ENCODE results near the gene CTNNA3.

Gene CTNNA3

DNA sequence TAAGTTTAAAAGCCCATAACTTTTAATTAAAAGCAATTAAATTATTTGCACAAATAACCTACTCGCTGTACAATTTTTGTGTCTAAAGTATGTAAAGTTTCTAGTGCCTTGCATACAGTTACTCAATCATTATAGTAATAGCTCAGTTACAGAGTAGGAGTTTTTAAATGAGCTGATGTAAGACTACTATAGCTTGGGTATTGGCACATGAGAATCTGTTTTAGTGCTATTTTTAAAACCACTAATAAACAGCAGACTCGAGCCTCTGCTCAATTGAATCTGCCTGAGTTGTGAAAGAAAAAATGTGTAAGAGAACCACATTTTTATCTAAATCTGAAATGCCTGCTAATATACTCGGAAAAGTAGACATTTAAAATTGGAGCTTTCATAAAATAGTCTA is 31.1 kb downstream of the CTNNA3 start:
- DNase-seq, result no peak

DNA sequence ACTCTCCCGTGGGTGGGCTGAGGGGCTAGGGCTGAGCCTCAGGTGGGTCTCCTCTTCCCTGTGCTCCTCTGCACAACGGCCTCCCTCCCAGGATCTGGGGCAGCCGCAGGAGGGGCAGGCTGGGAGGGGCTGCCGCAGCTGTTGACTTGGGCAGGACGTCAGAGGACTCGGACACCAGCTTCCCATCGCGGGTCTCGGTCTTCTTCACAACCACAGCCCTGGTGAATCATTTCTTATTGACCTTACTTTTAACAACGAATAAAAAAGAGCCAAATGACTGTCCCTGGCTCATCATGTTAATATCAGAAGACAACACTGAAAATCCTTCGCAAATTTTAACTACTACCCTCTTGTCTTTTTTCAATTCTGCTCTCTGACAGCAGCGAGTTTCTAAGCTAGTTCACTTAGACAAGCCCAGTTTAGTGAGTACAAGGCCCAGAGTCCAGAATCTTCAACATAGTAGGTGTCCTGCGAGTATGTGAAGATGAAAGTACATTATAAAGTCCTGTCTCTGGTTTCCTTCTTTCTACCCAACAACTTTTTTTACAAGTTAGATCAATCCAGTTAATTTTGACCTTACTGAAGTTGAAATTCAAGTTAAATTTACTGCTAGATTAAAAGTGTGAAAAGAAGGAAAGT is 32.4 kb downstream of the CTNNA3 start:
- DNase-seq, result no peak

DNA sequence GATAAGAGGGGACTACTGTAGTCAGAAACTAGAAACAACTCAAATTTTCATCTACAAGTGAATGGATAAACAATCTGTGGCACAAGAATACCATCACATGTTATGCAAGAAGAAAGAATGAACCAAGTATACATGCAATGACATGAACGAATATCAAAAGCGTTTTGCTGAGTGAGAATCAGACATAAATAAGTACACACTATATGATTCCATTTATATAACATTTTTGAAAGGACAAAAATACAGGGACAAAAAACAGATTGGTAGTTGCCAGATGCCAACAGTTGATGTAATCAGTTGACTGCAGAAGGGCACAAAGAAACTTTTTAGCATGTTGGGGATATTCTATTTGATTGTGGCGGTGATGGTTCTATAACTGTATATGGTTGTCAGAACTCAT is 33.6 kb downstream of the CTNNA3 start:
- DNase-seq, result no peak

DNA sequence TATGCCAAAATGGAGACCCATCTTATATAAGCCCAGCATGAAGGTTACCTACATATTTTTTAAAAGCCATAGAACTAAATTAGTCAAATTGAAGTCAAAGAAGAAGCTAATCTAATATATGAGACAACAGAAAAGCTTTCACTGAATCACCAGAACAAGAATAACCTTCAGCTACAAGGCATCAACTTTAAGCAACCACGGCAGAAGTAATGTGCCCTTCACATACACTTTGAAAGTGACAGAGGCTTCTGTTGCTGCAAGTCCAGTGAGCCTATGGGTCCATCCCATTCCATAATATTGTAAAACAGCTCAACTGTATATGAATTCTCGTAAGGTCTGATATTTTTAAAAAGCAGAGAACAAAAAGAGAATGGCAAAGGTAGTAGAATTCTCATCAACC is 36.5 kb downstream of the CTNNA3 start:
- no peak for DNase-seq

DNA sequence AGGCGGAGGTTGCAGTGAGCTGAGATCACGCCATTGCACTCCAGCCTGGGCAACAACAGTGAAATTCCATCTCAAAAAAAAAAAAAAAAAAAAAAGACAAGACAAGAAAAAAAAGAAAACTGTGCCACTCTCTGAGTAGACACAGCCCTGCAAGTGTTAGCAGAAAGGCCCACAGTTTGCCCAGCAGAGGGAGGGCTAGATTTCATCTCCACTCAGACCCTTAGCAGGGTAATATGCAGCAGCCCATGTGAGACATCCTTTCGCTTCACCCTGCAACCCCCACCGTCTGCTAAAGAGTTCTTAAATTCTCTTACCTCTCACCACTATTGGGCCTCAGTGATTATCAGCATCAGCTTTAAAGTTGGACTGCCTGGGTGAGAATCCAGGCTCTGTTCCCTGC is 38.2 kb downstream of the CTNNA3 start:
- DNase-seq, result no peak

DNA sequence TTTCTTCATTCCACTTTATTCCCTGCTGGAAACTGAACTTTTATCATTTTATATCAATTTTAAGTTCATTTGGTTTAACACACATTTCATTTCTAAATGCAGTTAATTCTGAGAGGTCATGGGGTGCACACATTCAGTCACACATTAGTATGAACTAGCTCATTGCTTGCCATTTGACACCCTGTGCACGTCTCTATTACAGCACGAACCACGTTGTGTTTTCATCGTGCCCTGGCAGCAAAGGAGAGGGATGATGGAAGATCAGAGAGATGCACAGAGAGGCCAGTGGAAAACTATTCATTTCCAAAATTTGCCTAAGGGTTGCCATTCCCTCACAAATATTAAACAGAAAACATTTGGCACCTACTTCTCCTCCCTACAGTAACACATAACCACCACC is 45.4 kb downstream of the CTNNA3 start:
- no peak for DNase-seq

DNA sequence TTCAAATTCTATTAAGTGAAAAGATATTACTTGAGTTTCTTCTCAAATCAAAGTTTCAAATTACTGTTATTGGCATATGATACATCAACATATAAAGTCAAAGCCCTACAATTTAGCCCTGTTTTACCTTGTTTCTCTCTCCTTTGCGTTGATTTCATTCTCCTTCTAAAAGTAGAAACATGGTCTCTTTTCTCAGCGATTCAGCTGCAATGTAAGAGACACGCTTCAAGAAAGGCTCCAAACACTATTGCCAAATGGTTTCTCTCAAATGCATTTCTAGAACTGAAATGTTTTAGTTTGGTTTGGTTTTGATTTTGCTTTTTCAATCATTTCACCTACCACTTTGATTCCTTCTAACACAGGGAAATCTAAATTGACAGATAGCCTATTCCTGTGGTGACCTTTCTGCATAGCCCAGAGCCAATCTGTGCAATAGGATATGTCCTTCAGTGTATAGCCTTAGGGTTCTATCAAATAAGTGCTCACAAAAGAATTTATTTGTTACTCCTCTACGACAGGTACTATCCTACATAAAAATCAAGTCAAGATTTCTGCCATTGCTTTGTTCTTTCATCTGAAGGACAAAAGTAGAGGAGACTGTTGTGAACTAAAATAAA is 47.3 kb downstream of the CTNNA3 start:
- DNase-seq, result no peak

DNA sequence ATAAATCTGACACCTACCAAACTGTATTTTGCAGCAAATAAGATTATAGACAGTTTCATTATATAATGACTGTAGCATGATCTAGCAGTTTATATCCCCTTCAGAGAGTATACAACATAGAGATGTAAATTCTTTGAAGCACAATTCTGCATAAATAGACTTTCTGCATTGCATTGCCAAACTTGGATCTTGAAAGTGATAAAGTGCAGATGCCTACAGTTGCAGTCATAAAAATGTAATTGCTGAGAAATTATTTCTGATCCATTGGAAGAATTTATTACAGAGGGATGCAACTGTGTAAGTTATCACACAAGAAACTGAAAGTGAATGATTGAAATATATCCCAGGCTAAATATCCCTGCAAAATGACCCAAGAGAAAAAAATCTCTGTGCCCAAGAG is 65.1 kb downstream of the CTNNA3 start:
- DNase-seq, result no peak

DNA sequence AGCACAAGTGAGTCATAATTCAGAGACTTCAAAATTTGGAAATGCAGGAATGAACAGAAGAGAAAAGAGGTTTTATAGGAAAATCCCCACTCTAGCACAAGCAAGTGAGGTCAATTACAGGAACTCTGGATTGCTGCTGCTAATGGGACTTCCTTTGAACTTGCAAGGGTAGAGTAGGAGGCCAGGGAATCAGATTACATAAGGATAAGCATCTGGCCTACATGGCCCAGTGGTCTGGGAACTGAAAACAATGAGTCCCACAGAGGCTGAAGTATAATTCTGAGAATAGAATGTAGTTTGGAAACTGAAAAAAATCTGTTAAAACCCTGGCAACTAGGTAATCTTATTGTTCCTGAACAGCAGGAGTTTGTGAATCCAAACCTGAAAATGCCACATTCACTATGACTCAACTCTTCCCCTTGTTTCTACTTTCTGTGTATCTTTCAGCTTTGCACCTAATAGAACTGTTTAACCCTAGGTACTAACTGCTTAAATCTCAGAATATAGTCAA is 66.5 kb downstream of the CTNNA3 start:
- DNase-seq, result no peak

DNA sequence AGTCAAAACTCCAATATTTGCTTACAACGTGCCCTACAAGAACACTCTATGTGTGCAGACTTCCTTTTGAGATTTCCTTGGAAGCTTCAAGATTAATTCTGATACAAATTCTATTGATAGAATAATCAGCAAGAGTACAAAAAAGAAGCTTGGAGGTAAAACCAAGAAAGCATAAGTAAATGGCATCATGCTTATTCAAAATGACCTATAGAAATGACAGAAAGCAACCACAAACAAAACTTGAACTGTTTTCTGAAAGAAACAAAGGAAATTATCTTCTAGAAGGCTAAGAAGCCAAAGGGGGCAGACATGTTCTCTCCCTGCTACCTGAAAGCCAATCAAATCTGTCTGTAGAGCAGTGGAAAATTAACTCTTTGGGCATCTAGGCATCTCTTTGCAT is 73.0 kb downstream of the CTNNA3 start:
- DNase-seq, result no peak

DNA sequence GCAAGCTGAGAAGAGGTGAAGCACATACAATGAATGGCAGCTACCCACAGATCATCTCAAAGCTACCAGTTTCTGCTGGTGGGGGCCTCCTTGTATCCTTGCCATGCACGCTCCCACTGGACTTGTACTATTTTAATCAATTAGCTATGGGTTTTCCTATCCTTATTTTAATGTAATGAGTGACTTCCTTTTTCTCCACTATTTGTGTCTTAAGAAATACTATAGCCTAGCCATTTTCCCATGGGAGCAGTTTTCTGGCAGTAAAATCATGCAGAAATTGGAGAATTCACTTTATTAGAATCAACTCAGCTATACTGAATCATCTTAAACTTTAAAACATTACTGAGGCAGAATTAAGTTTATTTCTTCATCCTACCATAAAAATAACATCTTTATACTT is 73.5 kb downstream of the CTNNA3 start:
- no peak for DNase-seq

DNA sequence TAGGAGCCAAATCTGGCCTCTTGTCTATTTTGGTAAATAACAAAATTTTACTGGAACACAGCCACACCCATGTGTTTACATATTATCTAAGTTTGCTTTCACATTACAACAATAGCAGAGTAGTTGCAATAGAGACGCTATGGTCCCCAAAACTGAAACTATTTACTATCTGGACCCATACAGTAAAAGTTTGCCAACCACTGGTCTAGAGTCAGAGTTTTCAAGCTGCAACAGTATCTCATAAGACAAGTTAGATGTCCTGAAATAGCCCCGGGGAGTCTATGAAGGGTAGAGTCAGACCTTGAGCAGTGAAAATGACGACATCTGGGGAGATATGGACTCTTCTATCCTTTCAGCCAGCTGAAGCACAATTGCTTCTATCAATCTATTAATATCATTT is 74.2 kb downstream of the CTNNA3 start:
- DNase-seq, result no peak

DNA sequence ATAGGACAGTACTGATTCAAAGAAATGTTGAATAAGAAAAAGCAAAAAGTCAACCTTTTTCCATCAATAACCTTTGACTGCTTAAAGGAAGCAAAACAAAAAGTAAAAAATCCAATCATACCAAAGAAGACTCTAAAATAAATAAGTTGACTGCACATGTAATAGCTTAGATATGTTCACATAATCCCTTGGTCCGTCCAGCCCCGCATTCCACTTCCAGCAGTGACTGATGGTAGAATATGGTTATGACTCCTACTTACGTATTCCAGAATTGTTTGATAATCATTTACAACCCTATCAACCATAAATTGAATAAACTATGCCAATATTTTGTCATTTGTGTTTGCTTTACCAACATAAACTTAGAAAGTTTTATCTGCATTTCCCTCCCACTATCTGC is 77.9 kb downstream of the CTNNA3 start:
- DNase-seq, result no peak

DNA sequence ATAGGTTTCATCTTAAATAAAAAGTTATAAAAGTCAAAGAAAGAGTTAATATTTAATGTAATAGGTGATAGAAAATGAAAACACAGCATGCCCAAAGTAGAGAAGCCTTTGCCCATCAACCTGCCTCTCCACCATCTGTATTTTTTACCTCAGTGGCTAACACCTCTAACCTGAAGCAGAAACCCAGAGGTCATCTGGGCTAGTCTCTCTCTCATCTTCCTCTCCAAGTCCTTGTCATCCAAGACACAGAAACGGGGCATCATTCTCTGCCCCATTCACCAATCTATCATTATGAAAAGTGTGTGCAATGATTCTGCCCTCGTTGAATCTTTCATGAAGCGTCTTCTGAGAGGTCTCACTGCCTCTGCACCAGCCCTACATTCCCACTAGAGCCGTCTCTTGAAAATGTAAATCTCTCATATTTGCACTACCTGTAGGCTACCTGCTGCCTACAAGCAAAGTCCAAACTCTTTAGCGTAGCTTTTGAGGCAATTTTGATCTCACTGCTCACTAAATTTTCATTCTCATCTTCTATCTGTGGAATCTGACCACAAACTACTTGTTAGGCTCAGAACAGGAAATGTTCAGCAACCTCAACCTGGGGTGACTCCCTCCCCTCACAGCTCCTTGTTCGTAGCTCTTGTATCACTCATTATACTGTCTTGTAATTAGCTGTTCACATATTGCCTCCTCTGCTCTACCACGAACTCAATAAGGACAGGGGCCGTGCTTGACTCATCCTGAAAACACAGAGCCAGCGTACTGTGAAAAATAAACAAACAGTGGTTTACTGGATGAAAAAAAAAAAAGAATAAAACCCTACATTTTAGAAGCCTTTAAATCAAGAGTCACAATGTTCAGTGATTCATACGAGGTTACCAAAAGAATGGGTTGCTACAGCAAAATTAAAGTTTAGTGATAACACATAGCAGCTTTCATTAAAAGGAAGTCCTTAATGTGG is 83.1 kb downstream of the CTNNA3 start:
- no peak for DNase-seq

DNA sequence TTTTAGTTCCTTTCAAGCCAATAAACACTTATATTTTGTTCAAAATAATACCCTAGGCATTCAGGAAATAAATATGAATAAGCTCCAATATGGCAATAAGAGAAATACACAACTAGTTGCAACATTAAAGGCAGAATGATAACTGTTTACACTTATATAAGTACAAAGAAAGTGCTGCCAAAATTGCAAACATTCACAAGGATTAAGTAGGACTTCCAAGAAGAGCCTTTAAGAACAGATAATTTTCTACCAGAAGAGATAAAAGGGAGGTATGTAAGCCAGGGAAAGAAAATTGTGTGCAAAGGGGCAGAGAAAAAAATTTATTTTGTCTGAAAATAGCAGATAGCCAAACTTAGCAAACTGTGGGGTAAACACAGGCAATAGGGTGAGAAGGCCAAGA is 83.8 kb downstream of the CTNNA3 start:
- no peak for DNase-seq

DNA sequence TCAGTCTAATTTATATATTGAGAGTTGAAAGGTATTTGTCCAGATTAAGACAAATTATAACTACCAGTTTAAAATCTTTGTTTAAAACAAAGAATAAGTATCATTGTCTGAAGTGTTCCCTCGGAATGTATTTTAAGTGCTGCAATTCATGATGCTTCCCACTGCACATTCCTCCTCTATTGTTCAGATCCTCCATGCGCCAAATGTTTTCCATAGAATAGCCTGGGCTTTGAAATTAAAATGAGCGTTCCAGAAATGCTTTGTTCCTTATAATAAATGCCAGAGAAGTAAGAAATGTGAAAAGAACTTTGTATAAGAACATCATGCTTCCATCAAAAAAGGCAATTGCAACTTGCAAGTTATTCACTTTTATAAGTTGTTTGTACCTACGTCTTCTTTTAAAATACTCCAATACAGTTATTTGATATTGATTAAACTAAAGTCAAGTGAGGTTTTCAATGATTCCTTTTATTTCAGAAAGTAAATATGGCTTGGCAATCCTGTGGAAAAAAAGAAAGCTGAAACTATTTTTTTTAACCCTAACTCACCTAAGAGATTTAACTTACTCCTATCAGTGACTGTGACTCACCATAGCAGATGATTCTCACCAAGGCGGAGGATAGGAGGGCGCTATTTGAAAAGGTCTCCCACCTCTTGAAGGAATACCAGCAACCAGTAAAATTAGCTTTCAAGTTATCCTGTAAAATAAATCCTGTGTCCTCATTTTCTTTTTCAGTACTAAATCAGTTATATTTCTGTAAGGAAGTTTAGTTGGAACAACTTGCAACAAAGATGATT is 85.8 kb downstream of the CTNNA3 start:
- DNase-seq, result no peak

DNA sequence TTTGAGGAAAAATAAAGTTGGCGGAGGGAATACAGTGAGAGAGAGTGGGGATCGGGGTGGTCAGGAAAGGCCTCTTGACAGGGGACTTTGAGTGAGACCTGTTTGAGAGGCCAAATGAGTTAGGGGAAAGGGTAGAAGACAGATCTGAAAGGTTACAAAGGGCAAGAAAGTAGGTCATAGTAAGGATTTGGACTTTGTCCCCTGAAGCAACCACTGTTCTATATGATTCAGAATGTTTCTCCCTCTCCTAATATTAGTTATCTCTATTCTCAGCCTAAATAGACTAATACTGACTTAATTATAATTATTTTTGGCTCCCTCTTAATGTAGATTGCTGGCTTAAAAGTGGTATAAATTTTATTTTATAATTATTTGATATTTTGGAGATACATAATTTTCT is 88.0 kb downstream of the CTNNA3 start:
- DNase-seq, result no peak

DNA sequence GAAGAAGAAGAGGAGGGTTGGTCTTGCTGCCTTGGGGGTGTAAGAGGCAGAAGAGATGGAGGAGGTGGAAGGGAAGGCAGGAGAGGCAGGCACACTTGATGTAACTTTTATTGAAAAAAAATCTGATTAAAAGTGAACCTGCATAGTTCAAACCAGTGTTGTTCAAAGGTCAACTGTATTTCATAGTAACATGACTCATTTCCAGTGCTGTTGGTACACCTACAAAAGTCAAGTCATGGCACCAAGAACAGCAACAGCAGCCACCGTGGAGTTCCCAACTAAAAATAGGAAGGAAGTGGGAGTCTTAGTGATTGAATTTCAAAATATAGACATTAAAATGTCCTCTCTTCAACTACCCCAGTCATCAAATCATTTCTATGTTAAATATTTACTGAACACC is 88.5 kb downstream of the CTNNA3 start:
- no peak for DNase-seq

DNA sequence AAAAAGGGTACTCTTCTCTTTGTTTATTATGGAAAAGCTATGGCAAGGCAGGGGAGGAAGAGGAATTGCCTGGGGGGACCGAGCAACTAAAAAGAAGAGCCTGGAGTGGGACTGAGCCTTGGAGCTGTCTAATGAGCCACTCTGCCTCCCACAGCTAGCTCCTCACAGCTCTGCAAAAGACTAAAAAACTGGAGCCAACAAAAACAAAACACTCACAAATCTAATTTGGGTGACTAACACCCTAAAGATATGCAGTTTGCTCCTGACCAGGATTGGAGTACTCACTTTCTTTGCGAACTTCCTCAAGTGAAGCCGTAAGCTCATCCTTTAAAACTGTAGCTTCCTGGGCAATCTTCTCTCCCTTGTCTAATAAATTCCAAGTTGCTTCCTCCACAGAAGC is 89.4 kb downstream of the CTNNA3 start:
- DNase-seq, result no peak

DNA sequence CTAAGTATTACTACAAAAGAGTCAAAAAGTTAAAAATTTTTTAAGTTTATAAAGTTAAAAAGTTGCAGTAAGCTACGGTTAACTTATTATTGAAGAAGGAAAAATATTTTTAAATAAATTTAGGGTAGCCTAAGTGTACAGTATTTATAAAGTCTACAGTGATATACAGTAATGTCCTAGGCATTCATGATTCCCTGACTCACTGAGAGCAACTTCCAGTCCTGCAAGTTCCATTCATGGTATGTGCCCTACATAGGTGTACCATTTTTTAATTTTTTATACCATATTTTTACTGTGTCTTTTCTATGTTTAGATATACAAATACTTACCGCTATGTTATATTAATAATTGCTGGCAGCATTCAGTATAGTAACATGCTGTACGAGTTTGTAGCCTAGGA is 92.3 kb downstream of the CTNNA3 start:
- no peak for DNase-seq

DNA sequence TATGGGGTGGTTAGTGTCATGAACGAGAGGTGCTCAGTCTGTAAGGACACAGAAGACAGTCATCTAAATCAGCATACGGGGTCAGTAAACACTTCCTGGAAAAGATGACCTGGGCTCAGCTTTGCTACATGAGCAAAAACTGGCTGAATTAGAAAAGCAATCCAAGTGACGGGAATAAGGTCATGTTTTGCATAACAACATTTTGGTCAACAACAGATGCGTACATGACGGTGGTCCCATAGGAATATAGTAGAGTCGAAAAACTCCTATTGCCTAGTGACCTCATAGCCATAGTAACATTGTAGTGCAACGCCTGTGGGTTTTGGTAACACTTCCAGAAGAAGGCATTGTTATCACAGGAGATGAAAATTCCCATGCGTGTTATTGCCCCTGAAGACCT is 92.9 kb downstream of the CTNNA3 start:
- DNase-seq, result no peak

DNA sequence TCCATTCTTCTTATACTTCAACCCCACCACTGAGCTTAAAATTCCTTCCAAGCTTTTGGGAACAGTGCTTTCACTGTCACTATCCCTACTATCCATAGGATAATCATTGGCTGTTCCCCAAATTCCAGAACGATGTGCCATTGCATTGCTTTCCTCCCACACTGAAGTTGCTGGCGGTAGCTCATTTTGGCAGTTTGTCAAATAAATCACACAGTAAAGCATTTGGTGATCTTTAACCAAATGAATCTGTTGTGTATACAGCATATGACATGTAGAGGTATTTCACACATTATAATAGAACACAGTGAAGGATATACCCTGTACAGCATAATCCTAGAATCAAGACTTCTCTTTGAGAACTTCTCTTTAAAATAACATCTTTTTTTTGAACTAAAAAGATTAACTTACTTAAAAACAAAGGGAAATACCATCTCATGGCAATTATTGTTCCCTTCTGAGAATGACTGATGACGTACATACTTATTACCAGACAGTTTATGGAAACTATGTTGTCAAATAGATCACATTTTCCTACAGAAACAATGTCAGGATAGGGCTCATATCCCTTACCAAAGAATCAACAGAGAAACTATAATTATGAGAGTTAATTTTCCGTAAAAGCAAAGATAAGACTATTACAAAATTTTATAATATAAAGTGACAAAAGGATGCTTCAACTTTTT is 93.6 kb downstream of the CTNNA3 start:
- DNase-seq, result no peak

Data from right forelimb (tissue), 1 donor.